C4-2B (cell line): ENCODE data around the gene PGK2.

ENCODE experiments used
- H3K27ac ChIP-seq: fragments of 450-650 bp; 2 replicates; pipeline ENCODE4 v1.5.1; 2017
- CTCF ChIP-seq: fragments of 450-650 bp; conservative IDR thresholded peaks from 2 replicates; pipeline ENCODE4 v1.5.1; 2017; ENCODE audit warnings: mild to moderate bottlenecking
- ZFX ChIP-seq: fragments of 450-650 bp; IDR thresholded peaks from 2 replicates; pipeline ENCODE4 v1.6.1; 2017

Gene PGK2

GRCh38 chr6:49739423-49739822, 47.7 kb downstream of the PGK2 start:
- no peak overlapping the region for H3K27ac ChIP-seq
- TF ChIP-seq CTCF = no peak

GRCh38 chr6:49736017-49736508, 51.0 kb downstream of the PGK2 start:
- peak overlapping the region; percentile 62; the same call in 1 of the 2 replicates for H3K27ac ChIP-seq
- TF ChIP-seq ZFX = no peak
- TF ChIP-seq CTCF = no peak
